ENCODE results near the gene SPRR2B. TPM values are rescaled to one million over a fixed set of nuclear protein-coding genes. Genes with fewer than 3 reads are reported as not detected.

SPRR2B gene
- total RNA-seq, 1 donor from 2014 or later = not detected

DNA sequence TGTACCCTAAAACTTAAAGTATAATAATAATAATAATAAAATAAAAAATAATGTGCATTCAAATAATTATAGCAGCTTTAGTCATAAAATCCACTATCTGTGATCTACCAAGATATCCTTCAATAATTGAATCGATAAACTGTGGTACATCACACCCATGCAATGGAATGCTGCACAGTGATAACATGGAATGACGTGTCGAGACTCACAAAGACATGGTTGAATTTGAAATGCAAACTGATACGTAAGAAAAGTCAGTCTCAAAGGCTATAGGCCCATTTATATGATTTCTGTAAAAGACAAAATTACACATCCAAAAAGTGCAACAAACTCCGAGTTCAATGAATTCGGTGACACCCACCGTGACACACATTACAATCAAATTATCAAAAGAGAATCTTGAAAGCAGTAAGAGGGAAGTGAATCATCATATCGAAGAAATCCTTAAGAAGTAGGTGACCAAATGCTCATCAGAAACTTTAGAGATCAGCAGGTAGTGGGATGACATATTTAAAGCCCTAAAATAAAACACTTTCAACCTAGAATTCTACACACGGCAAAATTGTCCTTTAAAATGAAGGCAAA lies 28.1 kb upstream of the SPRR2B start:
- DNase-seq (ENCODE audit: low read depth) (peak; percentile 62), FAIRE-seq (no peak)
- TF ChIP-seq, protein P1, sequence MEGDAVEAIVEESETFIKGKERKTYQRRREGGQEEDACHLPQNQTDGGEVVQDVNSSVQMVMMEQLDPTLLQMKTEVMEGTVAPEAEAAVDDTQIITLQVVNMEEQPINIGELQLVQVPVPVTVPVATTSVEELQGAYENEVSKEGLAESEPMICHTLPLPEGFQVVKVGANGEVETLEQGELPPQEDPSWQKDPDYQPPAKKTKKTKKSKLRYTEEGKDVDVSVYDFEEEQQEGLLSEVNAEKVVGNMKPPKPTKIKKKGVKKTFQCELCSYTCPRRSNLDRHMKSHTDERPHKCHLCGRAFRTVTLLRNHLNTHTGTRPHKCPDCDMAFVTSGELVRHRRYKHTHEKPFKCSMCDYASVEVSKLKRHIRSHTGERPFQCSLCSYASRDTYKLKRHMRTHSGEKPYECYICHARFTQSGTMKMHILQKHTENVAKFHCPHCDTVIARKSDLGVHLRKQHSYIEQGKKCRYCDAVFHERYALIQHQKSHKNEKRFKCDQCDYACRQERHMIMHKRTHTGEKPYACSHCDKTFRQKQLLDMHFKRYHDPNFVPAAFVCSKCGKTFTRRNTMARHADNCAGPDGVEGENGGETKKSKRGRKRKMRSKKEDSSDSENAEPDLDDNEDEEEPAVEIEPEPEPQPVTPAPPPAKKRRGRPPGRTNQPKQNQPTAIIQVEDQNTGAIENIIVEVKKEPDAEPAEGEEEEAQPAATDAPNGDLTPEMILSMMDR (IDR thresholded peaks at IDR 0.05; ENCODE audit: insufficient read depth, low read length, severe bottlenecking) = no peak
- no peak overlapping the region for H3K4me3 ChIP-seq (ENCODE audit: low read depth, low read length)
- no peaks in the 10 kb centered on the region for H3K36me3 ChIP-seq (ENCODE audit: control insufficient read depth, insufficient read depth, low read length)
- no peaks in the 10 kb centered on the region for H3K27me3 ChIP-seq (ENCODE audit: control insufficient read depth, insufficient read depth, low read length)

- TF ChIP-seq, protein P1 (IDR thresholded peaks at IDR 0.05; ENCODE audit: insufficient read depth, low read length, severe bottlenecking) = no peak
- DNase-seq (ENCODE audit: low read depth) (no peak), FAIRE-seq (no peak)
- Histone ChIP-seq H3K4me3 (ENCODE audit: low read depth, low read length) (no peak overlapping the region), H3K27me3 (ENCODE audit: control insufficient read depth, insufficient read depth, low read length) (no peaks in the 10 kb centered on the region), H3K36me3 (ENCODE audit: control insufficient read depth, insufficient read depth, low read length) (no peaks in the 10 kb centered on the region)
These were observed 24.4 kb upstream of the SPRR2B start for GRCh38 chr1:153095764-153096163.

DNA sequence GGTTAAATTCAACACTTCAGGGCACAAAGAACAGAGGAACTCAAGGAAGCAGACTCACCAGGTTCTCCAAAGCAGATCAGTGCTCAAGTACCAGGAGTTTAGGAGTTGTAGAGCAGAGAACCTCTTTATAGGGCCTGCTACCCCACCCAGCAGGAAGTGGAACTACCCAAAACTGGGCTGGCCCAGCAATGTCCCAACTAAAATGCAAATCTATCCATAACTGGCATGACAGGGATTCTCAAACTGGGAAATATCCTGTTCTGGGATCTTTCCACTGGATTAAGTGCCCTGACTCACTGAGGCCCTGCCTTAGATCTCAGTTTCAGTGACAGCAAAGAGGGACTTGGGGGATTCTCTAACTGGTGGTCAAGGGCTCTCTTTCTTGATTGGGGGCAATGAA lies 23.0 kb upstream of the SPRR2B start, which contains the start of gene SPRR2E:
Gene SPRR2E, minus strand, starts transcription at position 101 of the 400 bp plus-strand sequence. CDS start 775 bp downstream, outside the sequence.
- no peaks in the 10 kb centered on the region for H3K27me3 ChIP-seq (ENCODE audit: control insufficient read depth, insufficient read depth, low read length)
- TF ChIP-seq, protein P1 (IDR thresholded peaks at IDR 0.05; ENCODE audit: insufficient read depth, low read length, severe bottlenecking) = no peak
- no peak within 1 kb of the TSS for H3K4me3 ChIP-seq (ENCODE audit: low read depth, low read length)
- DNase-seq (ENCODE audit: low read depth) = no peak
- no peak for FAIRE-seq
- H3K36me3 ChIP-seq (ENCODE audit: control insufficient read depth, insufficient read depth, low read length) = no peaks in the 10 kb centered on the region

DNA sequence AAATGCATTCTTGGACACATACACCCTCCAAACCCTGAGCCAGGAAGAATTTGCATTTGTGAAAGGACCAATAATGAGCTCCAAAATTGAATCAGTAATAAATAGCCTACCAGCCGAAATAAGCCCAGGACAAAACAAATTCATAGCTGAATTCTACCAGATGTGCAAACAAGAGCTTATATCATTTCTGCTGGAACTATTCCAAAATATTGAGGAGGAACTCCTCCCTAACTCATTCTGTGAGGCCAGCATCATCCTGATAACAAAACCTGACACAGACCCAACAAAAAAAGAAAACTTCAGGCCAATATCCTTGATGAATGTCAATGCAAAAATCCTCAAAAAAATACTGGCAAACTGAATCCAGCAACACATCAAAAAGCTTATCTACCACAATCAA lies 16.2 kb upstream of the SPRR2B start:
- no peak for FAIRE-seq
- H3K4me3 ChIP-seq (ENCODE audit: low read depth, low read length) = no peak overlapping the region
- DNase-seq (ENCODE audit: low read depth) = no peak
- H3K36me3 ChIP-seq (ENCODE audit: control insufficient read depth, insufficient read depth, low read length) = no peaks in the 10 kb centered on the region
- TF ChIP-seq, protein P1 (IDR thresholded peaks at IDR 0.05; ENCODE audit: insufficient read depth, low read length, severe bottlenecking) = no peak
- H3K27me3 ChIP-seq (ENCODE audit: control insufficient read depth, insufficient read depth, low read length) = no peaks in the 10 kb centered on the region

DNA sequence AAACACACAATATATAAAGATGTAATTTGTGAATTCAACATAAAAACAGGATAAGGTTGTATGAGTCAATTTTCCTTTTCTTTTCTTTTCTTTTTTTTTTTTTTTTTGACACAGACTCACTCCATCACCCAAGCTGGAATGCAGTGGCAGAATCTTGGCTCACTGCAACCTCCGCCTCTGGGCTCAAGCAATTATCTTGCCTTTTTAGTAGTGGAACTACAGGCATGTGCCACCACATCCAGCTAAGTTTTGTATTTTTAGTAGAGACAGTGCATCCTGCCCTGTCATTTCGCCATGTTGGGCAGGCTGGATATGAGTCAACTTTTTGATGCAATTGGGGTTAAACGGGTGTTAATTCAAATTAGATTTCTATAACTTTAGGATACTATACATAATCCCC lies 10.3 kb upstream of the SPRR2B start:
- TF ChIP-seq, protein P1 (IDR thresholded peaks at IDR 0.05; ENCODE audit: insufficient read depth, low read length, severe bottlenecking) = no peak
- no peak overlapping the region for H3K4me3 ChIP-seq (ENCODE audit: low read depth, low read length)
- H3K27me3 ChIP-seq (ENCODE audit: control insufficient read depth, insufficient read depth, low read length) = no peaks in the 10 kb centered on the region
- DNase-seq (ENCODE audit: low read depth) (no peak), FAIRE-seq (no peak)
- H3K36me3 ChIP-seq (ENCODE audit: control insufficient read depth, insufficient read depth, low read length) = no peaks in the 10 kb centered on the region
